HG03354 (cell line): ENCODE results near the gene SCUBE3.

Experiments
- ATAC-seq: cut with Tn5 transposase; IDR thresholded peaks from one replicate; pipeline ENCODE4 v1.9.1; 2021; ENCODE audit warnings: mild to moderate bottlenecking; ENCODE audit not compliant: unreplicated experiment, poor library complexity, severe bottlenecking

Gene SCUBE3

GRCh38 chr6:35213824-35214756 lies at the start of gene SCUBE3:
SCUBE3 (plus strand) TSS chr6:35213956; CDS start chr6:35214419, 463 bp downstream.
- ATAC-seq, result no peak

GRCh38 chr6:35164277-35164676 lies 49.5 kb upstream of the SCUBE3 start:
- no peak for ATAC-seq

GRCh38 chr6:35164868-35165267 lies 48.9 kb upstream of the SCUBE3 start:
- no peak for ATAC-seq

GRCh38 chr6:35165630-35166071 lies 48.1 kb upstream of the SCUBE3 start:
- ATAC-seq, result no peak

GRCh38 chr6:35166116-35166515 lies 47.6 kb upstream of the SCUBE3 start:
- ATAC-seq, result no peak

- ATAC-seq, result no peak
Measured at GRCh38 chr6:35166520-35166919, 47.2 kb upstream of the SCUBE3 start.

GRCh38 chr6:35167505-35167904 lies 46.3 kb upstream of the SCUBE3 start:
- ATAC-seq, result no peak

GRCh38 chr6:35168461-35168861 lies 45.3 kb upstream of the SCUBE3 start:
- ATAC-seq, result no peak

GRCh38 chr6:35170166-35170565 lies 43.6 kb upstream of the SCUBE3 start:
- no peak for ATAC-seq

GRCh38 chr6:35170891-35171290 lies 42.9 kb upstream of the SCUBE3 start:
- no peak for ATAC-seq

GRCh38 chr6:35173044-35173426 lies 40.7 kb upstream of the SCUBE3 start:
- no peak for ATAC-seq

GRCh38 chr6:35173427-35174087 lies 40.2 kb upstream of the SCUBE3 start:
- ATAC-seq, result no peak

GRCh38 chr6:35174088-35174434 lies 39.7 kb upstream of the SCUBE3 start:
- no peak for ATAC-seq

- no peak for ATAC-seq
Measured at GRCh38 chr6:35174501-35174900, 39.3 kb upstream of the SCUBE3 start.

GRCh38 chr6:35176301-35177024 lies 37.3 kb upstream of the SCUBE3 start:
- no peak for ATAC-seq

- ATAC-seq, result no peak
Measured at GRCh38 chr6:35177157-35177556, 36.6 kb upstream of the SCUBE3 start.

- no peak for ATAC-seq
Measured at GRCh38 chr6:35177596-35177995, 36.2 kb upstream of the SCUBE3 start.

- ATAC-seq, result no peak
Measured at GRCh38 chr6:35178012-35178411, 35.7 kb upstream of the SCUBE3 start.

- ATAC-seq, result no peak
Measured at GRCh38 chr6:35178932-35179832, 34.6 kb upstream of the SCUBE3 start.
